A204.1 (cell line): ENCODE data around the gene SPAG6.
"Not testable (repeated sequence)": the region's sequence is repeated elsewhere in the genome, so short reads cannot be mapped to it uniquely, and the experiment has no call there.

ENCODE experiments used
- FAIRE-seq: peaks from 2 replicates; lab custom pipeline; 2012; peaks lifted over from hg19 to GRCh38; lab: Jason Lieb, UNC

Gene SPAG6

GRCh38 chr10:22345301-22346095 is at the start of gene SPAG6:
Gene SPAG6, plus strand, starts transcription at chr10:22345496. Its CDS starts 116 bp downstream, at chr10:22345612.
- FAIRE-seq: no peak

DNA sequence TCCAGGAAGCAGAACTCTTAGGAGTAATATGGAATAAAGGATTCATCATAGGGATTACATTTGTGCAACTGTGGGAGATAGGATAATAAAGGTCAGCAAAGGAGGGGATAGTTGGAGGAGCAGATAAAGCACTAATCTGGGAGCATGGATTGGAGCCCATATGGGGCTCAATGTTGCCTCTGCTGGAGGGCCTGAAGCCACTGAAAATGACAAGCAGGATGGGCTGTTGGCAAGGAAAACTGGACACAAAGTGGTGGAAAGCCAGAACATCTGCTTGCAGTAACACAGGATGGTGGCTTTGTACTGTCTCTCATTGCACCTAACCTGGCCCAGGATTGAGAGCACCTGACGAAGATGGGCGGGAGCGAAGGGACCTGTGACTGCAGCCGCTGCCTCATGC is 44.1 kb upstream of the SPAG6 start:
- no peak for FAIRE-seq

DNA sequence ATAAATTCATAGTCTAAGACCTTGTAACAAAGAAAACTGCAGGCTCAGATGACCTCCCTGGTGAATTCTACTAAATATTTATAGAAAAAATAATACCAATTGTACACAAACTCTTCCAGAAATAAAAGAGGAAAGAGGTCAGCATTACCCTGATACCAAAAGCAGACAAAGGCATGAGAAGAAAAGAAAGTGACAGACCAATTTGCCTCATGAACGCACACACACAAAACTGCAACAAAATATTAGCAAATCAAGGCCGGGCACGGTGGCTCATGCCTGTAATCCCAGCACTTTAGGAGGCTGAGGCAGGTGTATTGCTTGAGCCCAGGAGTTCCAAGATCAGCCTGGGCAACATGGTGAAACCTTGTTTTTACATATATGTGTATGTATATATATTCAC is 41.8 kb upstream of the SPAG6 start:
- no peak for FAIRE-seq

DNA sequence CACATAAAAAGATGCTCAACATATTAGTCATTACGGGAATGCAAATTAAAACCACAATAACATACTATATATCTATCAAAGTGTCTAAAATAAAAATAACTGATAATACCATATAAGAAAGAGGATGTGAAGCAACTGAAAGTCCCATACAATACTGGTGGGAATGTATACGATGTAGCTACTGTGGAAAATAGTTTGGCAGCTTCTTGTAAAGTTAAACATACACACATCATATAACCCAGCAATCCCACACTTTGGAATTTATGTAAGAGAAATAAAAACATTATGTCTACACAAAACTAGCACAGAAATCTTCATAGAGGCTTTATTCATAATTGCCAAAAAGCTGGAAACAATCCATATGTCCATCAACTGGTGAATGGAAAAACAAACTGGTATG is 39.6 kb upstream of the SPAG6 start:
- no peak for FAIRE-seq

- no peak for FAIRE-seq
Observed at GRCh38 chr10:22308390-22308789, 36.9 kb upstream of the SPAG6 start.

GRCh38 chr10:22309180-22310000 is 35.9 kb upstream of the SPAG6 start:
- no peak for FAIRE-seq

GRCh38 chr10:22310012-22310411 is 35.3 kb upstream of the SPAG6 start:
- not testable (repeated sequence) for FAIRE-seq

DNA sequence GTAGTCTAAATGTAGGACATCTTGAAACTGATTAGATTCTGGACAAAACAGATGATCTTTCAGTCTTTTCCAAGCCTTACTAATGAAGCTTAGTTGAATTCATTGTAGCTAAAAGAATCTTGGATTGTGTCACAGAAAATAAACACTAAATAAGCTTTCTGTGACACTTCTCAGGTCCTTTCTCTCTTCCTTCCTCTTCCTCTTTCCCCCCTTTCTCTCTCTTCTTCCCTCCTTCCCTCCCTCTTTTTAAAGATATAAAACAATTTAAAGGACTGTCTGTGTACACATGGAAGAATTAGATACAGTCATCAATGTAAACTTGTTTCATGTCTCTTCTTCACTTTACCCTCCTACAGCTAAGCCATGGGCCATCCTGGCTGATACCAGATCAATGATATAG is 34.4 kb upstream of the SPAG6 start:
- no peak for FAIRE-seq

DNA sequence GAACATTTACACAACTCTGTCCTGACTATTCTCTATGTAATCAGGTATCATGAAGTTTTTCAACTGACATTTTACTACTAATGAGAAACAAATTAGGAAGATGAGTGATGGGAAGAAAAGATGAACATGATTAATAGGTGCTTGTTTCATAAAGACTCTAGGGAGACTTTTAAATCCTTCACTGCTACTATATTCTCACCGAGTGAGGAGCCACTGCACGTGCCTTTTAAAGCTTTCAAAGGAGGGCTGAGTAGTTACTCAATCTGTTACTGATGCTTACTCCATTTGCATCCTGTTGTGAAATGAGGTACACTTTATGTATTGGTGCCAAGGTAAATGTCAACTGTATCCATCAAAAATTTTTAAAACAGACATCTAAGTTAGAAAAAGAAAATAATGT is 30.4 kb upstream of the SPAG6 start:
- FAIRE-seq: no peak

GRCh38 chr10:22315455-22316285 is 29.6 kb upstream of the SPAG6 start:
- FAIRE-seq: no peak

DNA sequence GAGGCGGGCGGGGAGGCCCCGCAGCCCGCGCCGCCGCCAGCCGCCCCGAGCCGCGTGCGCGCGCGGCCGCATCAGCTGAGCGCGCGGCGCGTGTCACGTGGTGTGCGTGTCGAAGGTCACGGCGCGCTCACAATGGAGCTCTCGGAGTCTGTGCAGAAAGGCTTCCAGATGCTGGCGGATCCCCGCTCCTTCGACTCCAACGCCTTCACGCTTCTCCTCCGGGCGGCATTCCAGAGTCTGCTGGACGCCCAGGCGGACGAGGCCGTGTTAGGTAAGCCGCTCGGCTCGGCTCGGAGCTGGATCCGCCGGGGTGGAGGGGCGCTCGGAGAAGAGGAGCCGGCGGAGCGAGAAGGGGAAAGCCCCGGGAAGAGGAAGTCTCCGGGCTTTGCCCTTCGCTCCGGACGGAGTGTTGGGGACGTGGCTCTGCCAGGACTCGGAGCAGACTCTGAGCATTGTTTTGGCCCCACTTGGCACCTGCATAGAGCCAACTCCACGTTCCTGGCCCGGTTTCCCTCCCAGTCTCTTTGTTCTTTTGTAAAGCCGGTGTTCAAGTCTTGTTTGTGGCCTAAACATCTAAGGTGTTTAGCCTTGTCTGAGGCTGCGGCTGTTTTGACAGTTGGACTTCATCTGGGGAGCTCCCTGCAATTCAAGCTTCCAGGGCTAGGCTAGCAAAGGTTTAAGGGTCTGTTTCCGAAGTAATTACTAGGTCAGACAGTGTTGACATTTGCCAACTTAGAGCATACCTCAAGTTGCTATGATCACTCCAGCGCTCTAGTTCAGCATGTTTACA is 28.8 kb upstream of the SPAG6 start, which contains the start of gene COMMD3:
Gene COMMD3 (plus strand): TSS at position 103 of the 790 bp plus-strand sequence. CDS start 30 bp downstream, at position 133.
- FAIRE-seq: no peak

DNA sequence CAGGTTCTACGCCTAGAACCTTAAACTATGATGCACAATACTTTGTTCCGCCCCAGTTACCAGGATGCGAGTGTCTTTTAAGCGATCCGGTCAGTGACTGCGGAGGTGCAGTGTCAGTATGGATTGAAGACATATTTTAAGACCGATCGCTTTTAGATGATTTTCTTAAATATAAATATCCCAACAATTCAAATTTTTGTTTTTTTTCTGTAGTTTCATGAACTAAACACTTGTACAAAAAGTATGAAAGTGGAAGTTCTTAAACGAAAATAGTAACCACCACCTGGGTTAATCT is 28.3 kb upstream of the SPAG6 start:
- FAIRE-seq: no peak

GRCh38 chr10:22317771-22318565 is 27.3 kb upstream of the SPAG6 start:
- no peak for FAIRE-seq

GRCh38 chr10:22318772-22319171 is 26.5 kb upstream of the SPAG6 start:
- no peak for FAIRE-seq

DNA sequence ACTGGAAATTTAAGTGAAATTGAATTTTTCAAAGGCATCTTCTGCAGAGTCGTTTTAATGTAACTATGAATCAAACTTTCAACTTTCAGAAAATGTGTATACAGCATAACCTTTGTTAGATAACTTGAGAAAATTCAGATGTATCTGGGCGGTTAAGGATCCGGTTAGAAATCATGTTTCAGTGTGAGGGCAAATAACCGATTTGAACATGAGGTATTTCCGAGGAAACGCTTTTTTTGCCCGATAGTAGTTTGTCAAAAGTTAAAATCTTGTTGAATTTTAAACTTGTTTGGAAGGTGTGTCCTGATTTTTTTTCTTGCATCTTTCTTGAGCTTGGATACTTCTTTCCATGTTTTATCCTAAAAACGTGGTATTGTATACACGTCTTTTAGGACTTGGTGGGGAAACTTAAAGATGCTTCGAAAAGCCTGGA is 25.7 kb upstream of the SPAG6 start:
- FAIRE-seq: no peak

GRCh38 chr10:22319980-22320558 is 25.2 kb upstream of the SPAG6 start:
- FAIRE-seq: no peak

DNA sequence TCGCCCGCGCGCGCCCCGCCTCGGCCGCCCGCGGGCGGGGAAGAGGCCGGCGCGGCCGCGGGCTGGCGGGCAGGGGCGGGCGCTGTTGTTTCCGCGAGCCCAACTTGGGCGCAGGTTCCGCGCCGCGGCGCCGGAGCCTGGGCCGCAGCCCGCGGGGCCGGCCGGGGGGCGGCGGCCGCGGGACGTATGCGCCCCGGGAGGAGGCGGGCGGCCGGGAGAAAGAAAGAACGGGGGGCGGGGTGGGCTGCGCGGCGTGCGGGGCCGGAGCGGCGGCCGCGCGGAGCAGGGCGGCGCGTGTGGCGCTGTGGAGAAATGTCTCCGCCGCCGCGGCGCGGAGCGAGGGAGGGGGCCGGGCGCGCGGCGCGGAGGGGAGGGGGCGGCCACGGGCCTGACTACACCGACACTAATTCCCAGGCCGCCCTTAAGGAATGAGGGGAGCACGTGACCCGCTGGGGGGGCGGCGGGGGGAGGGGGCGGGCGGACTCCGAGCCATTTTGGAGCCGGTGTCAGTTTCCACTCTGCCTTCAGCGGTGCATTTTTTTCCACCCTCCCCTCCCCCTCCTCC is 24.6 kb upstream of the SPAG6 start, which contains the start of gene BMI1:
Gene BMI1 (plus strand): TSS at position 509 of the 565 bp plus-strand sequence. CDS start 5,351 bp downstream, outside the sequence.
- FAIRE-seq: no peak

DNA sequence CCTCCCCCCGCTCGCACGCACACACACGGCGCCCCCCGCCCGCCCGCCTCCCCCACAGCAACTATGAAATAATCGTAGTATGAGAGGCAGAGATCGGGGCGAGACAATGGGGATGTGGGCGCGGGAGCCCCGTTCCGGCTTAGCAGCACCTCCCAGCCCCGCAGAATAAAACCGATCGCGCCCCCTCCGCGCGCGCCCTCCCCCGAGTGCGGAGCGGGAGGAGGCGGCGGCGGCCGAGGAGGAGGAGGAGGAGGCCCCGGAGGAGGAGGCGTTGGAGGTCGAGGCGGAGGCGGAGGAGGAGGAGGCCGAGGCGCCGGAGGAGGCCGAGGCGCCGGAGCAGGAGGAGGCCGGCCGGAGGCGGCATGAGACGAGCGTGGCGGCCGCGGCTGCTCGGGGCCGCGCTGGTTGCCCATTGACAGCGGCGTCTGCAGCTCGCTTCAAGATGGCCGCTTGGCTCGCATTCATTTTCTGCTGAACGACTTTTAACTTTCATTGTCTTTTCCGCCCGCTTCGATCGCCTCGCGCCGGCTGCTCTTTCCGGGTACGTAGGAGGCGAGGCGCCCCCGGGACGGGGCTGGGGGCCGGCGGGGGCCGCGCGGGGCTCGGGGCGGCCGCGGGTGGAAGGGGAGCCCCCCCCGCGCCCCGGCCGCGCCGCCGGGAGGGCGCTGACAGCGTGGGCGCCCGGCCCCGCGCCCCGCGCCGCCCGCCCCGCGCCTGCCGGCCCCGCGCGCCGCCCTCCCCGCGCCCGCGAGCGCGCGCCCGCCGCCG is 24.0 kb upstream of the SPAG6 start:
- FAIRE-seq: no peak

GRCh38 chr10:22321924-22322640 is 23.2 kb upstream of the SPAG6 start:
- FAIRE-seq: no peak
